GM12865 (cell line): ENCODE measurements around the gene TRIM14.
"Not testable (repeated sequence)": the region's sequence is repeated elsewhere in the genome, so short reads cannot be mapped to it uniquely, and the experiment has no call there.

Experiments used
- DNase-seq: peaks from one replicate; pipeline ENCODE4 v3.0.0; 2010; ENCODE audit warnings: low read depth
- H3K4me3 ChIP-seq: 2 replicates; pipeline ENCODE4 v1.5.1; 2011; ENCODE audit warnings: mild to moderate bottlenecking, low read depth, low read length, control low read depth
- CTCF ChIP-seq: IDR thresholded peaks from 2 replicates; pipeline ENCODE4 v1.5.1; 2011; ENCODE audit warnings: low read length, control low read depth, low read depth, inconsistent platforms; ENCODE audit not compliant: insufficient read depth; ENCODE audit errors: missing control alignments

The TRIM14 gene

DNA sequence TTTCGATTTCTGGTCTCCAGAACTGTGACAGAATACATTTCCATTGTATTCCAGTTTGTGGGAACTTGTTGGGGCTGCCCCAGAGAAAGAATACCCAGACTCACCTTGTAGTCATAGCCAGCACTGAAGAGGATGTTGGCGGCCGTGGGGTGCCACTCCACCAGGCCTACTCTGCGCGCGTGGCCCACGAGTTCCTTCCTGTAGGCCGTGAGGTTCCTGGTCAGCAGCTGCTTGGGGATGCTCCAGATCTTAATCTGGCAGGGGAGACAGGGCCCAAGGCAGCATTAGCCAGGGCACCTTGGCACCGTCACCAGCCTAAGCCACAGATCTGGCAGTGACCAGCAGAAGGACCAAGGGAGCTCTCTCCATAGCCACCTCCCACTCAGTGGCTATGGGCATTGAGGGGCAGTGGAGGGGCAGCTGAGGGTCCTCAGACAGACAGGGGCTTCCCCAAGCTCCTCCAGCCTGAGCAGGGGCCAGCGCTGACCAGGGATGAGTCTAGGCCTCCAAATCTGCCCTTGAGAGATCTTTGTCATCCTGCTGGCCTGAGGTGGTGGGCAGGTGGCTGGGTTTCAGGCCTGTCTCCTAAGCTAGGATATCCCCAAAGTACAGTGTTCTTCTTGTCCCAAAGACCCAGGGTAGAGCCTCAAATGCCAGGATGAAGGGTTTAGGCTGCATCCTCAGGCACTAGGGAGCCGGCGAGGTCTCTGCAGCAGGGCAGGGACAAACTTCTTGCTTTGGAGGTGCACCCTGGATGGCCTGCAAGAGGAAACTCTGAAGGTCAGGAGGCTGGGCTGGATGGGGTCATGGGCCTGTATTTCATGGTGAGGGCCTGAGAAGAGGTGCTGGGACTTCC is 15.9 kb upstream of the TRIM14 start:
- no peak overlapping the region for H3K4me3 ChIP-seq
- TF ChIP-seq CTCF, result no peak
- DNase-seq, result no peak

GRCh38 chr9:98132806-98133631 is 14.0 kb upstream of the TRIM14 start:
- no peak for TF ChIP-seq CTCF
- H3K4me3 ChIP-seq, result no peak overlapping the region
- peak; percentile 43 for DNase-seq

DNA sequence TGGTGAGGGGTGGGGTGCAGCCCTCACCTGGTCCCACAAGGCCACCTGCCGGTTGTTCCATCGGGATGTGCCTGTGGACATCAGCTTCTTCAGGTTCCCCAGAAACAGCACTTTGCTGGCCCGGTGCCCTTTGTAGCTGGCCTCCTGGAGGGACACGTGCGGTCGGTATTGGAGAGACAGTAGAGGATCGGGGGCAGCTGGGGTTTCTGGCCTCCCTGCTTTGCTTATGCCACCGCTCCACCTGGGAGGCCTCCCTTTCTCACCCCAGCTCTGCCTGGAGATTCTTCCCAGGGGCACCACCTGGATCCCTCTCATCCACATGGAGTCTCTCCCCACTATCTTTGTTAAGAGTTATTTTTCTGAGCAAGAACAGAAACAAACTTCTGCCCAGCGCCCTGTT is 13.1 kb upstream of the TRIM14 start:
- DNase-seq, result no peak
- no peak overlapping the region for H3K4me3 ChIP-seq
- no peak for TF ChIP-seq CTCF

DNA sequence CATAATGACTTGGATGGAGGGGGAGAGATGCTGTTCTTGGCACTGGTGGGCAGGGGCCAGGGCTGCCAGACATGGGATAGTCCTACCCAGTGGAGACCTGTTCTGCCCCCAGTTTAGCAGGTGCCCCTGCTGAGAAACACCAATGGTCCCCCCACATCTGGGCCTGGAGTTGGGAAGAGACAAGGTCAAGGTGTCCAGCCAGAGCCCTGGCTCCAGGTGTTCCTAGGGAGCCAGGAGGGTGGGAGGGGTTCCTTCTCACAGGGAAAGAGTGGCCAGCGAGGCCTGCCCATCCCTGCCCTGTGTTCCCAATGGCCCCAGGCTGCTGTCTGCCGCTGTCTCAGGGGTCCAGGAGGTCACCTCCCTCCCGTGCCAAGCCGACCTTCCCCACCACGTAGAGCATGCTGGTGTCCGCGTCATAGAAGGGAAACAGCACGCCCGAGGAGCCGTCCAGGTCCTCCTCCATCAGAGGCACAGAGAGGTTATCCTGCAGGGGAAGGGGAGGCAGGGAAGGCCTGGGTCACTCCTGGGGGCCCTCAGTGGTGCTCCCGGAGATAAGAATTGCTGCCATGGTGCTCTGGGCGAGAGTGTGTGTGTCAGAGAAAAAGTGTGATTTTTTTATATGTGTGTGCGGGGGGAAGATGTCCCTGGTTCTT is 11.7 kb upstream of the TRIM14 start:
- DNase-seq, result no peak
- no peak overlapping the region for H3K4me3 ChIP-seq
- TF ChIP-seq CTCF, result no peak

GRCh38 chr9:98130060-98130459 is 11.0 kb upstream of the TRIM14 start:
- not testable (repeated sequence) for H3K4me3 ChIP-seq, DNase-seq

GRCh38 chr9:98129451-98129881 is 10.4 kb upstream of the TRIM14 start:
- no peak overlapping the region for H3K4me3 ChIP-seq
- DNase-seq, result peak; percentile 84
- no peak for TF ChIP-seq CTCF

GRCh38 chr9:98128316-98128715 is 9.3 kb upstream of the TRIM14 start:
- H3K4me3 ChIP-seq, result no peak overlapping the region
- no peak for TF ChIP-seq CTCF
- DNase-seq, result no peak
